ENCODE data around the gene EDEM2. TPM values are rescaled to one million over a fixed set of nuclear protein-coding genes. Genes with fewer than 3 reads are reported as not detected.
"Not testable (repeated sequence)": the region's sequence is repeated elsewhere in the genome, so short reads cannot be mapped to it uniquely, and the experiment has no call there.

Gene EDEM2, protein sequence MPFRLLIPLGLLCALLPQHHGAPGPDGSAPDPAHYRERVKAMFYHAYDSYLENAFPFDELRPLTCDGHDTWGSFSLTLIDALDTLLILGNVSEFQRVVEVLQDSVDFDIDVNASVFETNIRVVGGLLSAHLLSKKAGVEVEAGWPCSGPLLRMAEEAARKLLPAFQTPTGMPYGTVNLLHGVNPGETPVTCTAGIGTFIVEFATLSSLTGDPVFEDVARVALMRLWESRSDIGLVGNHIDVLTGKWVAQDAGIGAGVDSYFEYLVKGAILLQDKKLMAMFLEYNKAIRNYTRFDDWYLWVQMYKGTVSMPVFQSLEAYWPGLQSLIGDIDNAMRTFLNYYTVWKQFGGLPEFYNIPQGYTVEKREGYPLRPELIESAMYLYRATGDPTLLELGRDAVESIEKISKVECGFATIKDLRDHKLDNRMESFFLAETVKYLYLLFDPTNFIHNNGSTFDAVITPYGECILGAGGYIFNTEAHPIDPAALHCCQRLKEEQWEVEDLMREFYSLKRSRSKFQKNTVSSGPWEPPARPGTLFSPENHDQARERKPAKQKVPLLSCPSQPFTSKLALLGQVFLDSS
- polyA plus RNA-seq (ENCODE audit: insufficient read length), result 8.6 TPM

- peak; percentile 93 for DNase-seq (ENCODE audit: low read depth)
Measured at GRCh38 chr20:35146920-35147574, at the start of gene EDEM2. TSS of gene EDEM2 (minus strand) at chr20:35147336. CDS start at chr20:35147258, 78 bp downstream.

DNA sequence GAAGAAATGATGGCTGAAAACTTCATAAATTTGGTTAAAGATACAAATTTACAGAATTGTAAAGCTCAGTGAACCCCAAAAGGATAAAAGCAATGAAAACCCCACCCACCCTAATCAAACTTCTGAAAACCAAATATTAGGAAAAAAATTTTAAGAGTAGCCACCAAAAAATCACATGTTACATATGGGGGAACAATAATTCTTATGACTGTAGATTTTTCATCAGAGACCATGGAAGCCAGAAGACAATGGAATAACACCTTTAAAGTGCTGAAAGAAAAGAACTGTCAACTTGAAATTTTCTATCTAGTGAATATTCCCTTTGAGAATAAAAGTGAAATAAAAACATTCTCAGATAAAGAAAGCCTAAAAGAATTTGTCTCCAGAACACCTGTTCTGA, 49.2 kb upstream of the EDEM2 start:
- no peak for DNase-seq (ENCODE audit: low read depth)

DNA sequence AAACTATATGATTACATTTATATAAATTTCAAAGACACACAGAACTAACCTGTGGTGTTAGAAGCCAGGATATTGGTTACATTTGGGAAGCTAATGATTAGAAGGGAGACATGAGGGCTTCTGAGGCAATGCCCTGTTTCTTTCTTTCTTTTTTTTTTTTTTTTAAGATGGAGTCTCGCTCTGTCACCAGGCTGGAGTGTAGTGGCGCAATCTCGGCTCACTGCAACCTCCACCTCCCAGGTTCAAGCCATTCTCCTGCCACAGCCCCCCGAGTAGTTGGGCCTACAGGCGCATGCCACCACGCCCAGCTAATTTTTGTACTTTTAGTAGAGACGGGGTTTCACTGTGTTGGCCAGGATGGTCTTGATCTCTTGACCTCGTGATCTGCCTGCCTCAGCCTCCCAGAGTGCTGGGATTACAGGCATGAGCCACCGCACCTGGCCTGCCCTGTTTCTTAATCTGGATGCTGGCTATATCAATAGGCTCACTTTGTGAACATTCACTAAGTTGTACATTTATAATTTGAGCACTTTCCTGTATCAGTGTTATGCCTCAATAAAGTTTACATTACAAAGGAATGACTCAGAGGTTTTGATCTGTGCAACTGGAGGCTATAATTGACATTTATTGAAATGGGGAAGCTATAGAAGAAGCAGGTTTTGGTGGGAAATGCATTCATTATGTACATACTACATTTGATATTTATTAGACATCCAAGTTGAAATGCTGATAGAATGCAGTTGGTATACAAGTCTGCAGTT, 46.1 kb upstream of the EDEM2 start:
- DNase-seq (ENCODE audit: low read depth), result not testable (repeated sequence)

- no peak for DNase-seq (ENCODE audit: low read depth)
Measured at GRCh38 chr20:35192118-35192872, 45.2 kb upstream of the EDEM2 start.

DNA sequence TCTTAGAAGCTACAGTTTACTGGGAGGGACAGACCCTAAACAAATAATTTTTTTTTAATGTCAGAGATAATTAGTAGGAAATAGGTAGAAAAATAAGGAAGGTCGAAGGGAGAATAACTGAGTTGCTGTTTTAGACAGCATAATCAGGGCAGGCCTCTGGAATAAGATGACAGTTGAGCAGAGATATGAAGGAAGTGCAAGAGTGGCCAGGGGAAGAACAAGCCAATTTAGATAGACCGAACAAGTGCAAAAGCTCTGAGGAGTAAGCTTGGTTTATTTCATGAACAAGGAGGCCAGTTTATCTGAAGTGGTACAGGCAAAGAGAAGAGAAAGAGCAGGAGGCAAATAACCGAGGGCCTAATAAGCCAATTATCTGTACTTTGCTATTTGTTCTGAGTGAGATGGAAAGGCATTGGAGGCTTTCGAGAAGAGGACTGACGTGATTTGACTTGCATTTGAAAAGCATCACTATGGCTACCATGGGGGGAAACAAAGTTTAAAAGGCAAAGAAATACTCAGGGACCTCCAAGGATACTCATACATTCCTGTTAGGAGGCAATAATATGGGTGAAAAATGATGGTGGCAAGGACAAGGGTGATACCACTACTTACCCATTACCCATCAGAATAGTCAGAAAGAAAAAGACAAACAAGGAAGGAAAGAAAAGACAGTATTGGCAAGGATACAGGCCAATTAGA, 44.4 kb upstream of the EDEM2 start:
- no peak for DNase-seq (ENCODE audit: low read depth)

DNA sequence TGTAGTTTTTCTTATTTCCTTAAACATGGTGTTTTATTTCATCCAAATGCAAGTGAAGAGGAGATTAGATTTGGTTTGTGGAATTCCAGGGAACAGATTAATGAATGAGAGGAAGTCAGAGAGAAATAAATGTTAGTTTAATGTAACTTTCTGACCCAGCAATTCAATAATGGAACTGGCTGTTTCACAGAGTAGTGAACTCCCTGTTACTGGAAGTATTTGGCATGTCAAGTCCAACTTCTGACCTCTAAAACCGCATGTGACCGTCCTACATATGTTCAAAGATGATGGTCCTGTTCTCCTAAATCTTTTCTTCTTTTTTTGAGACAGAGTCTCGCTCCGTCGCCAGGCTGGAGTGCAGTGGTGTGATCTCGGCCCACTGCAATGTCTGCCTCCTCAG, 43.4 kb upstream of the EDEM2 start:
- DNase-seq (ENCODE audit: low read depth), result no peak

GRCh38 chr20:35189223-35189622, 42.1 kb upstream of the EDEM2 start:
- DNase-seq (ENCODE audit: low read depth), result not testable (repeated sequence)

- DNase-seq (ENCODE audit: low read depth), result no peak
Measured at GRCh38 chr20:35187584-35188190, 40.6 kb upstream of the EDEM2 start.

- DNase-seq (ENCODE audit: low read depth), result not testable (repeated sequence)
Measured at GRCh38 chr20:35186691-35187289, 39.7 kb upstream of the EDEM2 start.

- DNase-seq (ENCODE audit: low read depth), result no peak
Measured at GRCh38 chr20:35181731-35182130, 34.6 kb upstream of the EDEM2 start.

GRCh38 chr20:35180266-35180665, 33.1 kb upstream of the EDEM2 start:
- no peak for DNase-seq (ENCODE audit: low read depth)

- no peak for DNase-seq (ENCODE audit: low read depth)
Measured at GRCh38 chr20:35179292-35180212, 32.4 kb upstream of the EDEM2 start.

DNA sequence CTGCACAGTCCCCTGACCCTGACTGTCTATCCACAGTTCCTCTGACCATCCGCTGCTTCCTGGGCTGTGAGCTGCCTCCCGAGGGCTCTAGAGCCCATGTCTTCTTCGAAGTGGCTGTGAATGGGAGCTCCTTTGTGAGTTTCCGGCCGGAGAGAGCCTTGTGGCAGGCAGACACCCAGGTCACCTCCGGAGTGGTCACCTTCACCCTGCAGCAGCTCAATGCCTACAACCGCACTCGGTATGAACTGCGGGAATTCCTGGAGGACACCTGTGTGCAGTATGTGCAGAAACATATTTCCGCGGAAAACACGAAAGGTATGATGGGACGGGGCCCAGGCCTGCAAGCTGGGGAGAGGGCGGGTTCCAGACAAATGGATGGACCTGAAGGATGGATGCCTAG, 29.0 kb upstream of the EDEM2 start:
- DNase-seq (ENCODE audit: low read depth), result no peak

- no peak for DNase-seq (ENCODE audit: low read depth)
Measured at GRCh38 chr20:35174458-35175216, 27.5 kb upstream of the EDEM2 start.

DNA sequence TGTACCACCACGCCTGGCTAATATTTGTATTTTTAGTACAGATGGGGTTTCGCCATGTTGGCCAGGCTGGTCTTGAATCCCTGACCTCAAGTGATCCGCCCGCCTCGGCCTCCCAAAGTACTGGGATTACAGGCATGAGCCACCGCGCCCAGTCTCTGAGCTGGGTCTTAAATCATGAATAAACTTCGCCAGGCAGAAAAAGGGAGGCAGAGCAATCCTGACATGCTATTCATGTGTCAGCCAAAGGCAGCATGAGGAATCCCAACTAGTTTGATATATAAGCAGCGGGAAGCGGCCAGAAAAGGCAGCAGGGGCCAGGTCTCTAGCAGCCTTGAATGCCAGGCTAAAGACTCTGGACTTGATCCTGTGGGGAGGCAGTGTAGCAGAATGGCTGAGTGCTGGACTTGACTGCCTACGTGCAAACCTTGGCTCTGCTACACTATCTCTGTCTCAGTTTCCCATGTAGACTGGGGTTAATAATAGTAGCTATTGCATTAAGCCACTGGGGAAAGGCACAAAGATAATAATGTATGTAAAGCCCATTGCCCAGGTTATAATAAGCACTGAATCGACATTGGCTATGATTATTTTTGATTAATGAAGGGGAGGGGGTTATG, 26.5 kb upstream of the EDEM2 start:
- no peak for DNase-seq (ENCODE audit: low read depth)

DNA sequence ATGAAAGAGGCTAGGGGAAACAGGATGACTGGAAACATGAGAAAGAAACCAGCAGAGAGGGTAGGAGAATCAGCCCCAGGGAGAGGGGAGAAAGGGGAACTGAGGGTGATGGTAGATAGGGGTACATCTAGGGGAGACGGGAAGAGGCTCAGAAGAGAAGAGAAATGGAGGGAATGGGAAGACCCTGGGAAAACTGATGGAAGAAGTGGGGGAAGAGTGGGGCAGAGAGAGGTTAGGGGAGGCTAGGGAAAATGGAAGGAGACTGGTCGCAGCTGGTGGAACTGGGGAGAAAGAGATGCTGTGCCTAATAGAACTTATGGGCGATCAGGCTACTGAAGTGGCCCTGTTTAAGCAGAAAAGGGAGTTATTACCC, 25.3 kb upstream of the EDEM2 start:
- DNase-seq (ENCODE audit: low read depth), result no peak

GRCh38 chr20:35171753-35172433, 24.8 kb upstream of the EDEM2 start, which contains the start of gene PROCR:
TSS of gene PROCR (plus strand) at chr20:35172072. CDS start at chr20:35172155, 83 bp downstream.
- peak; percentile 81 for DNase-seq (ENCODE audit: low read depth)
